Activated T-cell treated with anti-CD3 and anti-CD28 coated beads, Interleukin-2, amount 50 U/mL, for 4 hours (primary cell): ENCODE data around the gene CEP250. TPM values are rescaled to one million over a fixed set of nuclear protein-coding genes. Genes with fewer than 3 reads are reported as not detected.

Source experiments
- ATAC-seq, 2 donors: fragments of 200-7000 bp; cut with Tn5 transposase; one replicate each; pipeline ENCODE4 v1.10.0; 2021
- DNase-seq: peaks from one replicate; pipeline ENCODE4 v3.0.0-alpha.2; 2020
- H3K27me3 Mint-ChIP-seq: one replicate; pipeline ENCODE4 v1.8.0; 2021; ENCODE audit warnings: low read depth, mixed read lengths
- H3K36me3 Mint-ChIP-seq: one replicate; pipeline ENCODE4 v1.8.0; 2022; ENCODE audit warnings: mixed read lengths; ENCODE audit not compliant: insufficient read depth
- H3K4me1 Mint-ChIP-seq: one replicate; pipeline ENCODE4 v1.8.0; 2021; ENCODE audit warnings: low read depth, mixed read lengths
- H3K4me3 Mint-ChIP-seq: one replicate; pipeline ENCODE4 v1.8.0; 2021; ENCODE audit warnings: mild to moderate bottlenecking, moderate library complexity, mixed read lengths
- H3K9me3 Mint-ChIP-seq: one replicate; pipeline ENCODE4 v1.8.0; 2021; ENCODE audit warnings: mixed read lengths
- total RNA-seq, 3 donors: library from RNA; stranded (reverse); gene quantifications; one replicate each; pipeline ENCODE4 v1.2.1, GENCODE V29; 2021

The CEP250 gene, protein sequence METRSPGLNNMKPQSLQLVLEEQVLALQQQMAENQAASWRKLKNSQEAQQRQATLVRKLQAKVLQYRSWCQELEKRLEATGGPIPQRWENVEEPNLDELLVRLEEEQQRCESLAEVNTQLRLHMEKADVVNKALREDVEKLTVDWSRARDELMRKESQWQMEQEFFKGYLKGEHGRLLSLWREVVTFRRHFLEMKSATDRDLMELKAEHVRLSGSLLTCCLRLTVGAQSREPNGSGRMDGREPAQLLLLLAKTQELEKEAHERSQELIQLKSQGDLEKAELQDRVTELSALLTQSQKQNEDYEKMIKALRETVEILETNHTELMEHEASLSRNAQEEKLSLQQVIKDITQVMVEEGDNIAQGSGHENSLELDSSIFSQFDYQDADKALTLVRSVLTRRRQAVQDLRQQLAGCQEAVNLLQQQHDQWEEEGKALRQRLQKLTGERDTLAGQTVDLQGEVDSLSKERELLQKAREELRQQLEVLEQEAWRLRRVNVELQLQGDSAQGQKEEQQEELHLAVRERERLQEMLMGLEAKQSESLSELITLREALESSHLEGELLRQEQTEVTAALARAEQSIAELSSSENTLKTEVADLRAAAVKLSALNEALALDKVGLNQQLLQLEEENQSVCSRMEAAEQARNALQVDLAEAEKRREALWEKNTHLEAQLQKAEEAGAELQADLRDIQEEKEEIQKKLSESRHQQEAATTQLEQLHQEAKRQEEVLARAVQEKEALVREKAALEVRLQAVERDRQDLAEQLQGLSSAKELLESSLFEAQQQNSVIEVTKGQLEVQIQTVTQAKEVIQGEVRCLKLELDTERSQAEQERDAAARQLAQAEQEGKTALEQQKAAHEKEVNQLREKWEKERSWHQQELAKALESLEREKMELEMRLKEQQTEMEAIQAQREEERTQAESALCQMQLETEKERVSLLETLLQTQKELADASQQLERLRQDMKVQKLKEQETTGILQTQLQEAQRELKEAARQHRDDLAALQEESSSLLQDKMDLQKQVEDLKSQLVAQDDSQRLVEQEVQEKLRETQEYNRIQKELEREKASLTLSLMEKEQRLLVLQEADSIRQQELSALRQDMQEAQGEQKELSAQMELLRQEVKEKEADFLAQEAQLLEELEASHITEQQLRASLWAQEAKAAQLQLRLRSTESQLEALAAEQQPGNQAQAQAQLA (N-terminal part only)
- 10 to 100 TPM; 27.7 to 31.9 (median 30.9) TPM for total RNA-seq

DNA sequence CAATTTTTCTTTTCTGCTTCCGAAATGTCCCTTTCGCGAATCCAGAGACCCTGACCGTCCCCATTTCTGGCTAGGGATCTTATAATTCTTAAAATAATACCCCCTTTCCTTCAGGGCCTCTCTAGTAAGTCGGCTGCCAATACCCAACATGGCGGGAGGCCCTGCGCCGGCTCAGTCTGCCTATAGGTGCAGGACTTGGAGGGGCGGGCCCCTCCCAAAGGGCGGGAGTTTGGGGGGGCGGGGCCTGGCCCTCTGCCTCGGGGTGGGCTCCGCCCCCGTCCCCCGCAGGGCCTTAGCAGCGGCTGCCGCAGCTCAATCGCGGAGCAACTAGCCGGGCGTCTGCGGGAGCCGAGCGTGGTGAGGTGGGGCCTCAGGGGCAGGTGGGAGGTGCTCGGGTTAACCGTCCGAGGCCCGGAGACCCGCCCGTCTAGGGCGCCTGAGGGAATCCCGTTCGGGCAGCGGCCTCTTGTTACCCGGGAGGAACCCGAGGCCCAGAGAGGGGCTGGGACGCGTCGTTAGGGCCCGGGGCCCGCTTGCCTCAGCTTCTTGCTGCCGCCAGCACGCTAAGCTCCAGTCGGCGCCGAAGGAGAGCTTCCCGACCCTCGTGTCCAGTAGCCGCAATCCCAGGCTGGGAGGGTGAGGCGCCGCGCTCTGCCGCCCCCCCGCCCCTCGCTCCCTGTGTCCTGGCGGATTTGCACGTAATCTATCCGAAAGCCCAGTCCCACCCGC is at the start of gene CEP250:
CEP250 (plus strand) TSS at position 718 of the 729 bp plus-strand sequence. CDS start 6,770 bp downstream, outside the sequence.
- DNase-seq (peak; percentile 92), ATAC-seq (peak; percentile 97 to 98)
- Mint-ChIP-seq H3K27me3 (no peaks in the 10 kb centered on the region), H3K36me3 (no peaks in the 10 kb centered on the region), H3K4me1 (peaks cover 23% of the 10 kb centered on the region), H3K9me3 (no peaks in the 10 kb centered on the region), H3K4me3 (peak within 1 kb of the TSS; percentile 85)

DNA sequence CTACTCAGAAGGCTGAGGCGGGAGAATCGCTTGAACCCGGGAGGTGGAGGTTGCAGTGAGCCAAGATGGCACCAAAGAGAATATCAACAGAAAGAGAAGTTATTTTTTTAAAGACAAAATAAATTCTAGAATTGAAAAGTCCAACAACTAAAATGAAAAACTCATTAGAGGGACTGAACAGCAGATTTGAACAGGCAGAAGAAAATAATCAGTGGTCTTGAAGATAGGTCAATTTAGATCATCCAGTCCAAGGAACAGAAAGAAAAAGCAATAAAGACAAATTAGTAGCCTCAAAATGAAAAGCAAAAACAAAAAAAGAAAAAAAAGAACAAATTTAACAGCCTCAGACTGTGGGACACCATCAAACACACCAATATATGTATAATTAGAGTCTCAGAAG is 49.6 kb upstream of the CEP250 start:
- no peak for ATAC-seq

DNA sequence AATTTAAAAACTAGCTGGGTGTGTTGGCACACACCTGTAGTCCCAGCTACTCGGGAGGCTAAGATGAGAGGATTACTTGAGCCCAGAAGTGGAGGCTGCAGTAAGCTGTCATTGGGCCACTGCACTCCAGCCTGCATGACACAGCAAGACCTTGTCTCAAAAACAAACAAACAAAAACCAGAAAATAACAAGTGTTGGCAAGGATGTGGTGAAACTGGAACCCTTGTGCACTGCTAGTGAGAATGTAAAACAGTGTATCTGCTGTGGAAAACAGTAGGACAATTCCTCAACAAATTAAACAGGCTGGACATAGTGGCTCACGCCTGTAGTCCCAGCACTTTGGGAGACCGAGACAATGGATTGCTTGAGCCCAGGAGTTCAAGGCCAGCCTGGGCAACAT is 47.1 kb upstream of the CEP250 start:
- H3K27me3 Mint-ChIP-seq: no peaks in the 10 kb centered on the region
- no peak overlapping the region for H3K4me3 Mint-ChIP-seq
- H3K9me3 Mint-ChIP-seq: peaks cover 8% of the 10 kb centered on the region
- DNase-seq: no peak
- ATAC-seq: no peak
- H3K36me3 Mint-ChIP-seq: peaks cover 22% of the 10 kb centered on the region
- peaks cover 27% of the 10 kb centered on the region for H3K4me1 Mint-ChIP-seq

More for the DNA sequence above, 49.6 kb upstream of the CEP250 start:
- DNase-seq: no peak
- H3K9me3 Mint-ChIP-seq: peaks cover 8% of the 10 kb centered on the region
- H3K27me3 Mint-ChIP-seq: no peaks in the 10 kb centered on the region
- no peak overlapping the region for H3K4me3 Mint-ChIP-seq
- H3K36me3 Mint-ChIP-seq: peaks cover 22% of the 10 kb centered on the region
- H3K4me1 Mint-ChIP-seq: peaks cover 18% of the 10 kb centered on the region

DNA sequence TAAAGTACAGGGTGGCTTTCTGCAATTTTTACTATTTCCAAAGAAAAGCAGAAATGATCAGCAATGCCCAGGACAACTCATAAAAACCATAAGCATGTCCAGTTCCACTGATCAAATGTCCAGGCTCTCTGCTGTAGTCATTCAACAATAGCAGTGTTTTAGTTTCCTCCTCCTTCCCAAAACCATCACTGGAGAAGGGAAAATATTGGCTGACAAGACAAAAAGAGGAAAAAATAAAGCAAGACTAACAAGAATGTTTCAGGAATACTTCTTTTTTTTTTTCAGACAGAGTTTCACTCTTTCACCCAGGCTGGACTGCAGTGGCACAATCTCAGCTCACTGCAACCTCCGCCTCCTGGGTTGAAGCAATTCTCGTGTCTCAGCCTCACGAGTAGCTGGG is 45.9 kb upstream of the CEP250 start:
- peaks cover 25% of the 10 kb centered on the region for H3K4me1 Mint-ChIP-seq
- H3K9me3 Mint-ChIP-seq: peaks cover 8% of the 10 kb centered on the region
- peaks cover 19% of the 10 kb centered on the region for H3K36me3 Mint-ChIP-seq
- no peak for DNase-seq
- no peaks in the 10 kb centered on the region for H3K27me3 Mint-ChIP-seq
- ATAC-seq: no peak
- H3K4me3 Mint-ChIP-seq: no peak overlapping the region

DNA sequence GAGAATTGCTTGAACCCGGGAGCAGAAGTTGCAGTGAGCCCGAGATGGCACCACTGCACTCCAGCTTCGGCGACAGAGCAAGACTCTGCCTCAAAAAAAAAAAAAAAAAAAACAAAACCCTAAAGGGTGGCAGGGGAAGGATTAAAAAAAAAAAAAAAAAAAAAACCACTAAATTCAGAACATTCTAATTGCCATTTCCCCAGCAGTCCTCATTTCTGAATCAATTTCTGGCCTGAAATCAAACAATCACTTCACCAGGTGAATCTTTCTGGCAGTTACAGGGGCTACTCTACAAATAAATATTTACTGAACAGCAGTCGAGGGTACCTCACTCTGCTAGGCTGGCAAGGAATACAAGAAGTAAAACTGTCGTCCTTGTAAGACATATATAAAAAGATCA is 44.8 kb upstream of the CEP250 start:
- Mint-ChIP-seq H3K27me3 (no peaks in the 10 kb centered on the region), H3K4me1 (peaks cover 16% of the 10 kb centered on the region), H3K36me3 (peaks cover 19% of the 10 kb centered on the region), H3K9me3 (peaks cover 8% of the 10 kb centered on the region), H3K4me3 (peak overlapping the region; percentile 94)
- DNase-seq (no peak), ATAC-seq (no peak)

DNA sequence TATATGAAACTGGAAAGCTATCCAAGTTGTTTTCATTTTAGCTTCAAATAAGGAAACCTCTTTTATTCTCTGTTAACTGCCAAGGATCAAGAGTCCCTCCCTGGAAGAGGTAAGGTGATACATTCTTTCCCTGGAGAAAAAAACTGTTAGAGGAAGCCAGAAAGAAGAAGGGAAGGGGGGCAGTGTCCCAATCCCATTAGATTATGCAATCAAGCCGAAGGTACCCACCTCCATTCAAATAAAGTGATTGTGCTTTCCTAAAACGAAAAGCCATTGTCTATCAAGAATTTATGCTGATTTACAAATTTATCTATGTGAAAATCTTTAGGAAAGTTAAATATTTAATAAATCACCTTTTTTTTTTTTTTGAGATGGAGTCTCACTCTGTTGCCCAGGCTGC is 34.1 kb upstream of the CEP250 start:
- ATAC-seq: no peak
- no peak for DNase-seq
- no peaks in the 10 kb centered on the region for H3K4me1 Mint-ChIP-seq
- H3K9me3 Mint-ChIP-seq: no peaks in the 10 kb centered on the region
- peaks cover 19% of the 10 kb centered on the region for H3K27me3 Mint-ChIP-seq
- no peaks in the 10 kb centered on the region for H3K36me3 Mint-ChIP-seq
- no peak overlapping the region for H3K4me3 Mint-ChIP-seq

DNA sequence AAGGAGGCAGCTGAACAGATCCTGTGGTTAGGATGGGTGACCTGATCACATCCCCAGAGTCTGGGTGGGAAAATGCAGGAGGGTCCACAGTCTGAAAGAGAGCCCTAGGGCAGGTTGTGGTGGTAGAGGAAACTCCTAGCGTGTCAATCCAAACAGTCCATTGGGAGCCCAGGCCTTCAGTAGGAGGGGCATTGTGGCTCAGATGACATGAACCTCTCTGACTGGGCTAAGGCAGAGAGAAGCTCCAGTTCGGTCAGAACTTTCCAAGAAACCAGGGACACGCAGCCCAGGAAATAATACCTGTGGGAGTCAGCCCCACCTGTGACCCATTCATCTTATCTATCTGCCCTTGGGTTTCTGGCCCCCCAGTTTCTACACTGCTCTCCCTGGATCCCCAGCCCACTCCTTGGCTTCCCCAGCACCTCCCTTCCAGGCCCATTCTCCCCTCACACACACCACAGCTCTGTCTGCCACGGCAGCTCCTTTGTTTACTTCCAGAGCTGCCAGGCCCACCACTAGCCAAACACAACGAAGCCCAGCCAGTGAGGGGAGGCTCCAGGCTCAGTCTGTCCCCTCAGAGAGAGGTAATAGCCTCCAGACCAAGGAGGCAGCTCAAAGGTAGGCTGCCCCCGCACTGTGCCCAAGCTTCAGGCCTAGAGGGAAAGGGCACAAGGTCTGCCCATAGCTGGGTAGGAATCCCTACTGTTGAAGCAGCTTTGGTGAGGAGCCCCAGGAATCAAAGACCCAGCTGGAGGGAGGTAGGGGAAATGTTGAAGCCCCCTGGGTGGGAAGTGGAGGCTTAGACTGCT is 23.6 kb upstream of the CEP250 start:
- no peak overlapping the region for H3K4me3 Mint-ChIP-seq
- H3K4me1 Mint-ChIP-seq: peaks cover 9% of the 10 kb centered on the region
- H3K9me3 Mint-ChIP-seq: no peaks in the 10 kb centered on the region
- DNase-seq (no peak), ATAC-seq (no peak)
- H3K36me3 Mint-ChIP-seq: no peaks in the 10 kb centered on the region
- no peaks in the 10 kb centered on the region for H3K27me3 Mint-ChIP-seq

DNA sequence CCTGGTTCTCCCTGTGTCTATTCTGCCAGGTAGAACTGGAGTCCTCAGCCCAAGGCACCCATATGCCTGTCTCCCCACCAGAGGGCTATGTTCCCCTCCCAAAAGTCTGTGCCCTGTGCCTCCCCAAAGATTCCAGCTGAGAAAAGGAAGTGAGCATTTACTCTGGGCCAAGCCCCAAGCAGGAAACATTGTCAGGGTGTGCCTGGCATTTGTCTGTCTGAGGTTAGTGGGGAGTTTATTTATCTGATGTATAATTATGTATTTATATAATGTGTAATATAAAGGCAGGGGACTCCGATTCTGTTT is 23.0 kb upstream of the CEP250 start:
- ATAC-seq: no peak
- no peak for DNase-seq
- Mint-ChIP-seq H3K4me3 (no peak overlapping the region), H3K27me3 (no peaks in the 10 kb centered on the region), H3K36me3 (no peaks in the 10 kb centered on the region), H3K9me3 (no peaks in the 10 kb centered on the region), H3K4me1 (peaks cover 9% of the 10 kb centered on the region)

DNA sequence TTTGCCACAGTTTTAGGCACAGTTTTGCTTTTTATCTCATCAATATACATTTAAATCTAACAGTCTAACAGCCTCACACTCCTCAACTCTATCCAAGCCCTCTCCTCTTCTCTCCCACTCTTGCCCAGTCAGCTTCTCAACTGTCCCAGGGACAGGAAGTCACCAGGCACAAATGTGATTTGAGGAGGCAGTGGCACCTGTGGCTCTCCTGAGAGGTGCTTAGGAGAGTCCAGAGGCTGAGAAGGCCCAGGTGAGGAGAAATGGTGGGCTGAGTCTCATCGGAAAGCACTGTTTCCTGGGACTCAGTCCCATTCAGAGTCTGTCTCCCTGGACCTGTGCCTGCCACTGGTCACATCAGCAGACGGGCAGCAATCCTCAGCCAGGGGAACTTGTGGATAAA is 22.1 kb upstream of the CEP250 start:
- ATAC-seq (no peak), DNase-seq (no peak)
- no peaks in the 10 kb centered on the region for H3K27me3 Mint-ChIP-seq
- no peaks in the 10 kb centered on the region for H3K9me3 Mint-ChIP-seq
- H3K4me3 Mint-ChIP-seq: no peak overlapping the region
- H3K4me1 Mint-ChIP-seq: peaks cover 9% of the 10 kb centered on the region
- no peaks in the 10 kb centered on the region for H3K36me3 Mint-ChIP-seq

DNA sequence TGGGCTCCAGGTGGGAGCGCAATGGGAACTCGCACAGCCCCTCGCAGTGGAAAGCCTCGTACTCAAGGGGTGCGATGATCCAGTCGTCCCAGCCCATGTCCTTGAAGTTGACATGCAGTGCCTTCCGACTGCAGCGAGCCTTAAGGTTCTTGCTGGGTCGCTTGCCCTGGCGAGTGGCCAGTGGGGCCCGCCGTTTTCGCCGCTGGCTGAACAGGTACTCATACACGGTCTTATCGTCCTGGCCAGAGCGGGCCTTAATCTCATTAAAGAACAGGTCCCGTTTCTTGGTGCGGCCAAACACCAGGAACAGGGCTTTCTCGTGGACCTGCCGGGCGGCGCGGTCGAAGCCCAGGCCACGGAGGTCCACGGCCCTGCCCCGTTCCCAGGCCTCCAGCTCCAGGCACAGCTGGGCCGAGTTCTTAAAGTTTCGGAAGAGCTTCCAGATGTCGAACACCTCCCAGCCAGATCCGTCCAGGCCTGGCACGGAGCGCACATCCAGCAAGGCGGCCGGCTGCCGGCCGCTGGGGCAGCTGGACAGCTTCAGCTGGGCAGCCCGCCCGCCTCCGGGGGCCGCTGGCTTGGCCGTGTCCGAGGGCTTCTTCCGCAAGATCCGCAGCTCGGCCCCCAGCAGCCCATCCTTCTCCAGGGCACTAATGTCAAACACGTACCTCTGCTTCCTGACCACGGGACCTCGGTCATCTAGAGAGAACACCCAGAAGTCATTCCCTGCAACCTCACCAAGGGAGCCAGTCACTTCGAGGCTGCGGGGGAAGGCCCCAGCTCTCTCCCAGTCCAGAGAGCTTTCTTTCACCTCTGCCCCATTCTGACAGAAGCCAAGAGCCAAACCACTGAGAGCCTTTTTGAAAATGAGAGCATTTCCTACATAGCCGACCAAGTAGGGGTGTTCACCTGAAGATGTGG is 21.1 kb upstream of the CEP250 start:
- Mint-ChIP-seq H3K4me3 (no peak overlapping the region), H3K36me3 (no peaks in the 10 kb centered on the region), H3K9me3 (no peaks in the 10 kb centered on the region), H3K4me1 (peaks cover 9% of the 10 kb centered on the region), H3K27me3 (no peaks in the 10 kb centered on the region)
- no peak for ATAC-seq
- no peak for DNase-seq

DNA sequence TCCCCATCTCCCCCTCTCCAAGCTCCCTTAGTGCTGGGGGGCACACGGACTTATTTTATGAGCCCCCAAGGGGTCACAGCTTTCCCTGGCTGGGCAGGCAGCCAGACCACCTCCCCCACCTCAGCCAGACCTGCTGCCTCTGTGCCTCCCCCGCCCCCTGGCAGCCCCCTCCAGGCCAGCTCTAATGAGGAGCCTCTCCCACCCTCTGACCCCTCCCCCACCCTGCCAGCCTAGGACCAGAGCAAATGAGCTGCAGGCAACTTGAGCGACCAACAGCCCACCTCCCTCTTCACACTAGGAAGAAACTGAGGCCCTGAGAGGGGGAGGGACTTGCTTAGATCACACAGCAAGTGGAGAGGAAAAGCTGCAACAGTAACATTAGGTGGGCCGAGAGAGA is 19.2 kb upstream of the CEP250 start:
- no peak for DNase-seq
- peaks cover 10% of the 10 kb centered on the region for H3K27me3 Mint-ChIP-seq
- ATAC-seq: no peak
- H3K36me3 Mint-ChIP-seq: no peaks in the 10 kb centered on the region
- H3K4me3 Mint-ChIP-seq: no peak overlapping the region
- H3K9me3 Mint-ChIP-seq: no peaks in the 10 kb centered on the region
- peaks cover 14% of the 10 kb centered on the region for H3K4me1 Mint-ChIP-seq

DNA sequence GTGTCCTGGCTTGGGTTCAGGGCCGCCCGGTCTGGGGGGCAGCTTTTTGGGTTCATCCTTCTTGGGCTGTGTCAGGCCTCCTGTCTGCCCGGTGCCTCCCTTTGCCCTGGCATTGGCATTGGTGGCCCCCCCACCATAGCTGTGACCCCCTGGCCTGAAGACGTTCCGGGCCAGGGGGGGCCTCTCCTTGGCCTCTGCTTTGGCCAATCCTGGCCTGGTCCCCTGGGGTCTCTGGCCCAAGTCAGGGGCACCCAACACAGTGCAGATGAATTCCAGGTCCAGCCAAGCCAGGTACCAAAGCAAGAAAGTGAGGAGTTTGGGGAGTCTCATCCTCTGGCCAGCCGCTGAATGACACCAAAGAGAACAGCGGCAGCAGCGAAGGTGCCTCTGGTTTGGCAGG is 17.8 kb upstream of the CEP250 start:
- Mint-ChIP-seq H3K27me3 (peaks cover 13% of the 10 kb centered on the region), H3K4me1 (peaks cover 10% of the 10 kb centered on the region), H3K9me3 (no peaks in the 10 kb centered on the region), H3K36me3 (no peaks in the 10 kb centered on the region), H3K4me3 (no peak overlapping the region)
- DNase-seq: no peak
- ATAC-seq: no peak
